K562 (cell line): ENCODE measurements around the gene MED20. TPM values are rescaled to one million over a fixed set of nuclear protein-coding genes. Genes with fewer than 3 reads are reported as not detected.

Experiments used
- ATAC-seq: fragments of 200-7000 bp; cut with Tn5 transposase; 3 replicates; pipeline ENCODE4 v1.9.1; 2020; ENCODE audit warnings: moderate library complexity
- BruUV-seq: library from RNA; stranded (reverse); fragments of 400-500 nt; replicated peaks from 2 replicates; lab custom pipeline; 2021; lab: Mats Ljungman, UMichigan
- CTCF ChIA-PET: fragments of 300-600 bp; formaldehyde crosslinking; extraction: SDS; loops from one replicate; lab custom pipeline; 2021; ENCODE audit warnings: low intra/inter-chr PET ratio; lab: Yijun Ruan, JAX
- POLR2A ChIA-PET: fragments of 300-600, 350-650 bp; sonication (Branson Sonifier 250); formaldehyde crosslinking; extraction: SDS; loops from one replicate; lab custom pipeline; 2021; ENCODE audit warnings: antibody characterized with exemption, inconsistent platforms; lab: Yijun Ruan, JAX
- DNase-seq, 4 experiments: peaks; one replicate each; pipeline versions ENCODE4 v3.0.0 to v3.0.0-alpha.2; 2011 to 2018; ENCODE audit warnings: low spot score in 3 of 4, mixed read lengths in 3 of 4; ENCODE audit errors: extremely low read depth in 1 of 4
- FAIRE-seq: peaks from 2 replicates; lab custom pipeline; 2011; peaks lifted over from hg19 to GRCh38; lab: Jason Lieb, UNC
- H2AFZ ChIP-seq: 2 replicates; pipeline ENCODE4 v1.6.0; 2011; ENCODE audit warnings: low read depth, low read length, control low read depth, inconsistent platforms
- H3K27ac ChIP-seq: fragments of 200-600 bp; 3 replicates; pipeline ENCODE4 v1.8.0; 2011; ENCODE audit warnings: low read depth, mild to moderate bottlenecking, control low read depth, inconsistent platforms, low read length, moderate library complexity, mixed read lengths; ENCODE audit errors: extremely low read depth
- H3K27me3 ChIP-seq, 2 experiments: fragments of 300-600 bp in 1 of 2; 2 replicates in 1 of 2; 3 replicates in 1 of 2; pipeline versions ENCODE4 v1.6.0 to v1.8.0; 2011; ENCODE audit warnings: inconsistent platforms in 2 of 2, low read length in 2 of 2, mild to moderate bottlenecking in 1 of 2, mixed read lengths in 1 of 2, moderate library complexity in 1 of 2; ENCODE audit not compliant: control insufficient read depth in 2 of 2, insufficient read depth in 2 of 2
- H3K36me3 ChIP-seq: fragments of 300-600 bp; 3 replicates; pipeline ENCODE4 v1.8.0; 2011; ENCODE audit warnings: mild to moderate bottlenecking, low read length, inconsistent platforms; ENCODE audit not compliant: control insufficient read depth, insufficient read depth
- H3K4me1 ChIP-seq, 2 experiments: fragments of 200-600 bp in 1 of 2; replicated peaks in 1 of 2; 2 replicates in 1 of 2; 3 replicates in 1 of 2; pipeline versions ENCODE4 v1.5.1 to v1.8.0; 2011; ENCODE audit warnings: inconsistent platforms in 2 of 2, low read length in 2 of 2, mild to moderate bottlenecking in 1 of 2, mixed read lengths in 1 of 2, moderate library complexity in 1 of 2; ENCODE audit not compliant: control insufficient read depth in 2 of 2, insufficient read depth in 2 of 2
- H3K4me2 ChIP-seq: 2 replicates; pipeline ENCODE4 v1.6.1; 2011; ENCODE audit warnings: low read length, control low read depth, inconsistent platforms, mixed read lengths; ENCODE audit not compliant: insufficient read depth
- H3K4me3 ChIP-seq: fragments of 200-600 bp; sonication (generic), shearing (Covaris generic); 2 replicates; pipeline ENCODE4 v1.5.1; 2016; ENCODE audit warnings: control low read depth, inconsistent platforms
- H3K79me2 ChIP-seq: fragments of 200-600 bp; 3 replicates; pipeline ENCODE4 v1.8.0; 2011; ENCODE audit warnings: low read length, inconsistent platforms; ENCODE audit not compliant: control insufficient read depth, insufficient read depth
- H3K9ac ChIP-seq, 2 experiments: 2 replicates each; pipeline versions ENCODE4 v1.6.0 to v1.6.1; 2011; ENCODE audit warnings: low read depth in 2 of 2, low read length in 2 of 2, control low read depth in 1 of 2, inconsistent platforms in 1 of 2, mild to moderate bottlenecking in 1 of 2, mixed read lengths in 1 of 2; ENCODE audit not compliant: insufficient read depth in 1 of 2
- H3K9me1 ChIP-seq: one replicate; pipeline ENCODE4 v1.6.0; 2011; ENCODE audit warnings: inconsistent platforms, mild to moderate bottlenecking, low read length, moderate library complexity; ENCODE audit not compliant: control insufficient read depth, insufficient read depth
- H3K9me3 ChIP-seq: replicated peaks from 2 replicates; pipeline ENCODE4 v1.5.1; 2011; ENCODE audit warnings: low read depth, low read length, inconsistent platforms; ENCODE audit not compliant: control insufficient read depth, insufficient read depth
- H4K20me1 ChIP-seq: replicated peaks from 2 replicates; pipeline ENCODE4 v1.6.1; 2011; ENCODE audit warnings: low read length, inconsistent platforms, mixed read lengths; ENCODE audit not compliant: control insufficient read depth, insufficient read depth
- ATF3 ChIP-seq, 2 experiments: fragments of 450-650 bp in 1 of 2; sonication (generic) in 1 of 2; formaldehyde crosslinking in 1 of 2; IDR thresholded peaks in 1 of 2; conservative IDR thresholded peaks in 1 of 2; 2 replicates each; pipeline versions ENCODE4 v1.6.1 to v1.8.1; 2016 to 2023; ENCODE audit warnings: mild to moderate bottlenecking in 2 of 2, moderate library complexity in 2 of 2, inconsistent platforms in 1 of 2, missing genetic modification reagents in 1 of 2
- SMAD1 ChIP-seq: fragments of 150-350 bp; IDR thresholded peaks from 2 replicates; pipeline ENCODE4 v1.6.1; 2014; ENCODE audit warnings: low read length, low read depth; ENCODE audit not compliant: partially characterized antibody
- WGBS: fragments of 100-300 bp; shearing (Covaris generic); methylation state at CpG from one replicate; pipeline ENCODE4 v1.1.6; 2016; ENCODE audit warnings: low coverage, mixed read lengths; ENCODE audit not compliant: insufficient coverage; ENCODE audit errors: missing lambda C conversion rate; 5-methylcytosine and 5-hydroxymethylcytosine counted together
- in situ Hi-C: fragments of 300-500 bp; cut with MboI; formaldehyde crosslinking; loops from 4 replicates; pipeline ENCODE4 v1.15.0; 2018; ENCODE audit warnings: inconsistent platforms, mixed read lengths
- intact Hi-C: fragments of 100-400 bp; cut with micrococcal nuclease; formaldehyde crosslinking; loops from 2 replicates; pipeline ENCODE4 v1.14.2; 2022
- polyA plus RNA-seq, 8 experiments: library from polyadenylated mRNA; depleted of rRNA in 4 of 8; stranded (reverse) in 5 of 8; unstranded in 3 of 8; fragments of >200 nt; fragmentation: Nextera tagmentation in 2 of 8; fragmentation: Illumina TruSeq in 1 of 8; extraction: Ambion mirVana in 2 of 8; extraction: Trizol in 1 of 8; gene quantifications; 2 replicates each; pipeline versions ENCODE4 v1.2.1 to v1.2.3, GENCODE V29; 2011 to 2014; ENCODE audit warnings: inconsistent platforms in 1 of 8, missing spikeins in 1 of 8
- total RNA-seq, 7 experiments: library from RNA; depleted of rRNA in 6 of 7; stranded (reverse); fragments of >200 nt in 6 of 7; fragmentation: Illumina TruSeq in 2 of 7; extraction: Trizol in 2 of 7; gene quantifications; 2 replicates each; pipeline versions ENCODE4 v1.2.1 to v1.2.3, GENCODE V29; 2011 to 2021; ENCODE audit warnings: low replicate concordance in 1 of 7

Gene MED20
- total and polyA plus RNA-seq, 9 of the 15 experiments (the other 6 are each of a cell fraction or from before 2014, with no cell fraction given), result 27.3 to 80.9 (median 46.0) TPM

DNA sequence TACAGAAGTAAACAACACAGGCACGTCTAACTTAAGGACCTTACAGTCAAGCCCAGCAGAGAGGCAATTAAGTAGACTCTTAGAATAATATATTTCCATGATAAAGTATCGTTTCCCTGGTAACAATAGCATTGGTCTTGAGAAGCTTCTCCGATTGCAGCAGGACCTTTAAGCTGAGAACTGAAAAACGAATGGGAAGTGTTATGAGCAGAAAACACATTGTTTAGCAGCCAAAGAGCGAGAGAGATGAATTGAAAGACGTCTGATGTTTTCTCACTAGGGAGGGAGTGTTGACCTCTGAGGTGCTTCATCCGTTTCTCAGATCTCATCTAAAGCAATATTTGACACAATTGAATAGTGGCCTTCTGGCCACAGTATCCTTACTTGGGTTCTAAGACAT is 1.2 kb upstream of the MED20 start:
- Histone ChIP-seq H2AFZ (peak overlapping the region; percentile 98), H3K4me3 (peak overlapping the region; percentile 82), H3K4me2 (peak overlapping the region; percentile 96), H4K20me1 (0 out of 2 replicates have a peak, but pooled peaks cover 4% of the 10 kb centered on the region), H3K27ac (peak overlapping the region; percentile 98), H3K79me2 (peaks cover 86% of the 10 kb centered on the region), H3K9ac (peak overlapping the region; percentile 98), H3K9me1 (peaks cover under 1% of the 10 kb centered on the region)
- in situ Hi-C loops (no loop called here), intact Hi-C loops (loop anchor here (5.0 kb wide), 1 partner anchor 75 kb away; no protein-coding TSS in a partner anchor)
- BruUV-seq, result TSS peak; percentile 58
- CTCF ChIA-PET, result interaction anchor here (1.1 to 2.6 kb wide), 2 partner anchors 122 to 135 kb away, joined by 4 to 11 read pairs; partner anchors contain the start of gene TOMM6
- 3% methylated on average over 7 of the region's 7 CpGs for WGBS
- no peak for TF ChIP-seq SMAD1
- TF ChIP-seq ATF3 (IDR thresholded peaks at IDR 0.05), result no peak
- TF ChIP-seq ATF3 (CRISPR knock-in tag; conservative IDR thresholded peaks at IDR 0.05), result no peak
- TF ChIP-seq, all 486 proteins: peak for 0
- Histone ChIP-seq H3K36me3 (peaks cover 48% of the 10 kb centered on the region), H3K27me3 (no peaks in the 10 kb centered on the region), H3K9me3 (no peaks in the 10 kb centered on the region), H3K4me1 (peaks cover 14 to 16% of the 10 kb centered on the region in 2 experiments; a peak in 4 of 5 replicates)
- ATAC-seq, result no peak
- POLR2A ChIA-PET, result interaction anchor here (1.6 to 11.8 kb wide), 5 partner anchors 12 to 110 kb away, joined by 3 to 166 read pairs (median 11); partner anchors contain the start of gene CCND3
- FAIRE-seq, result no peak
- DNase-seq, result peak in 1 of 4 experiments; percentile 23
